ENCODE measurements around the gene UCN2.
"Not testable (repeated sequence)": the region's sequence is repeated elsewhere in the genome, so short reads cannot be mapped to it uniquely, and the experiment has no call there.

The UCN2 gene

DNA sequence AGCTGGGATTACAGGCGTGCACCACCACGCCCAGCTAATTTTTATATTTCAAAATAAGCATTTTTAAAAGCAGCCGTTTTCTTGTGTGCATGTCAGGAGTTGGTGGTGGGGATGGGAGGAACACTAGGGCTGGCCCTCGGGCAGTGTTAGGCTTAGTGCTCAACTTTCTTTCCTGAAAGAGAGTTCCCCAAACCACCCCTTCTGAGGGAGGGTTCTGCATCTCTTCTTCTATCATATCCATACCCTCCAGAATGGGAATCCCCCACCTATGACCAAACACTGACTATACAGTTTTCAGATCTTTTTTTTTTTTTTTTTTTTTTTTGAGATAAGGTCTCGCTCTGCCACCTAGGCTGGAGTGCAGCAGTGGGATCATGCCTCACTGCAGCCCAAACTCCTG is 19.4 kb downstream of the UCN2 start:
- in situ Hi-C loops (cut with HindIII; ENCODE audit: low sequenced_read_pairs): no loop called here

DNA sequence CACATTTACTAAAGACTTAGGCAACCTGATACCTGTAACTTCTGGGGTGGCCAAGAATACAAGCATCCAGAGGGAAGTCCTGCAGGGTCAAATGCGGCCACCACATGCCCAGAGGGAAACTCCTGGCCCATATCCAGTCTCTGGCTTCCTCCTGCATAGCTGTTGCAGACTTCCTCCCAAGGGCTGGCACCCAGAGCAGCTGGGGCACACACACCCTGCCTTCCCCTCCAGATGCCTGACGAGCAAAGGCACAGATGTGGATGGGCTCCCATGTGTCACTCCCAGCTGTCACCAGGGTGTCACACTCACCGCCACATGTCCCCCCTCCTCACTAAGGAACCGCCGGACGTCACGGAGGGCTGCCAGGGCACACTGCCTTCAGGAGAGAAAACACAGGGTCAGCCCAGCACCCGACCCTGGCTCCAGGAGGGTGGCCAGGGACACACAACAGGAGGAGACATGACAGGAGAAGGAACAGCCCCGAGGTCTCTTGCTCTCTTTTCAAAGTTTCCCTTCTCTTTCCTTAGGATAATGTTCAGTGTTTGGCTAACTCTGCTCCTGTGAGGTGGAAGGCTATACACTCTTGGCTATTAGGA is 20.2 kb downstream of the UCN2 start:
- in situ Hi-C loops (cut with HindIII; ENCODE audit: low sequenced_read_pairs): no loop called here

DNA sequence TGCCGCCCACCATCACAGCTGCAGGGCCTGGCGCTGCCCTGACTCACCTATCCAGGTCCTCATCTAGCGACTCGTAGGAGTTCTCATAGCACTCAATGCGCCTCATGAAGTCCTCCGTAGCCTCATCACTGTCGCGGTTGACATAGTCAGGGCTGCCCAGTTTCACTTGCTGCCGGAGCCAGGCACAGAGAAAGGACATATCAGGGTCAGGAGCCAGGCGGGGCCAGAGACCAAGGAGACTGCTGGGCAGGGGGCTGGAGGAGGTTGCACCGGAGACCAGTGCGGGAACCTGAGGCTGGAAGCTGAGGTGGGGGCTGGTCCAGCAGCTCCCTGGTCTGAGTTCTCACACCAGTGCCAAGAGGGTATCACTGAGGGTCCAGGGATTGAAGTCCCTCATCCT is 25.1 kb downstream of the UCN2 start:
- in situ Hi-C loops (cut with HindIII; ENCODE audit: low sequenced_read_pairs): no loop called here

DNA sequence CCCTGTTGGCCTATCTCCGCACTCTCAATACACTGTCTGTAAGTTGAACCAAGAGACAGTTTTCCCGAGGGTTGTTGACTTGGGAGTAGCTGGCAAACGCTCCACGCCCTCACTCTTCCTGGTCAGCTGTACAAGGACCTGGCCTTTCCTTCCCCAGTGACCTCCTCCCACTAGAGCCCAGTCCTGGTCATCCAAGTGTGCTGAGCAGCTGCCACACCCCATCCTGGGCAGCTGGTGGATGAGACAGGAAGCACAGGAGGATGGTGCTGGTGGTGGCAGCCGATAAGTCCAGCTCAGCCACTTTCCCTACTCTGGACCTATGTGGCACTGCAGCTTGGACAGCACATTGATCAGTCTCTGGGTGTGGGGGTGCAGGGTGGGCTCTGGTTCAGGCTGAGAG is 26.8 kb downstream of the UCN2 start:
- in situ Hi-C loops (cut with HindIII; ENCODE audit: low sequenced_read_pairs): no loop called here

DNA sequence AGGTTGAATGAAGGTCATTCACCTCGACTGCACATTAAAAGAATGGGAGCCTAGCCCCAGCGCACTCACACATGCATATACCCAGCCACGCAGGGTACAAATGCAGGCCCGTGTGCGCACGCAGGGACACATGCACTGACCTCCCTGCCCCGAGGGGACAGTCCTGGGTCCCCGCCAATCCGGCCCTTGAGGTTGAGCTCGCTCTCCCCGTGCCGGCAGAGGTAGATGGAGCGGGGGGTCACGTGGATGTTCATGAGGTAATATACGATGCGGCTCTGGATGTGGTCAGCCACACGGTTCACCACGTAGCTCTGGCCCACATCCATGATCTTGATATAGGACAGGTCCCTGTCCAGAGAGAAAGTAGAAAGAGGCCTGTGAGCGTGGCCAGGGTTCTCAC is 27.5 kb downstream of the UCN2 start:
- in situ Hi-C loops (cut with HindIII; ENCODE audit: low sequenced_read_pairs): no loop called here

- in situ Hi-C loops (cut with HindIII; ENCODE audit: low sequenced_read_pairs): no loop called here
Measured at GRCh38 chr3:48535578-48535977, 28.0 kb downstream of the UCN2 start.

DNA sequence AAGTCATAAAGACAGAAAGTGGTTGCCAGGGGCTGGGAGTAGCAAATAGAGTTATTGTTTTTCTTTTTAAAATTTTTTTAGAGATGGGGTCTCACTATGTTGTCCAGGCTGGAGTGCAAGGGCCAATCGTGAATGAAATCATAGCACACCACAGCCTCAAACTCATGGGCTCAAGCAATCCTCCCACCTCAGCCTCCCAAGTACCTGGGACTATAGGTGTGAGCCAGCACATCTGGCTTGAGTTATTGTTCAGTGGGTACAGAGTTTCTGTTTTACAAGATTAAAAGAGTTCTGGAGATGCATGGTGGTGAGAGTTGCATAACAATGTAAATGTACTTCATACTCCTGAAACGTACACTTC is 30.6 kb downstream of the UCN2 start:
- in situ Hi-C loops (cut with HindIII; ENCODE audit: low sequenced_read_pairs): no loop called here

DNA sequence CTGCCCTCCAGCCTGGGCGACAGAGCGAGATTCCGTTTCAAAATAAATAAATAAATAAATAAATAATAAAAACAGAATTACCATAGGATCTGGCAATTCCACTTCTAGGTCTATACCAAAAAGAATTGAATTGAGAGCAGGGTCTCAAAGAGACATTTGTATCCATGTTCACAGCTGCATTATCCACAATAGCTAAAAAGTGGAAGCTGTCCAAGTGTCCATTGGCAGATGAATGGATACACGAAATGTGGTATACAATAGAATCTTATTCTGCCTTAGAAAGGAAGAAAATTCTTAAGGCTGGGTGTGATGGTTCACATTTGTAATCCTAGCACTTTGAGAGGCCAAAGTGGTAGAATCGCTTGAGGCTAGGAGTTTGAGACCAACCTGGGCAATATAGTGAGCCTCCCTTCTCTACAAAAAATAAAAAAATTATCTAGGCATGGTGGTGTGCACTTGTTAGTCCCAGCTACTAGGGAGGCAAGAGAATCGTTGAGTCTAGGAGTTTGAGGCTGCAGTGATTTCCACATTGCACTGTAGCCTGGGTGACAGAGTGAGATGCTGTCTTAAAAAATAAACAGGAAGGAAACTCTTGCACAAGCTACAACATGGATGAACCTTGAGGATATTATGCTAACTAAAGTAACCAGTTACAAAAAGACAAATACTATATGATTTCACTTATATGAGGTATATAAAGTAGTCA is 31.2 kb downstream of the UCN2 start:
- in situ Hi-C loops (cut with HindIII; ENCODE audit: low sequenced_read_pairs): no loop called here

DNA sequence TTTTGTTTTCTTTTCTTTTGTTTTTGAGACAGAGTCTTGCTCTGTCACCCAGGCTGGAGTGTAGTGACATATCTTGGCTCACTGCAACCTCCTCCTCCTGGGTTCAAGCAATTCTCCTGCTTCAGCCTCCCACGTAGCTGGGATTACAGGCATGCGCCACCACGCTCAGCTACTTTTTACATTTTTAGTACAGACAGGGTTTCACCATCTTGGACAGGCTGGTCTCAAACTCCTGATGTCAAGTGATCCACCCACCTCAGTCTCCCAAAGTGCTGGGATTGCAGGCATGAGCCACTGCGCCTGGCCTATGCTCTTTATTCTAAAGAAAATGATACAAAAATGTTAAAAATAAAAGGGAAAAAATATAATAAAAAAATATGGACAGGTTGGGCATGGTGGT is 32.9 kb downstream of the UCN2 start:
- in situ Hi-C loops (cut with HindIII; ENCODE audit: low sequenced_read_pairs): not testable (repeated sequence)

- in situ Hi-C loops (cut with HindIII; ENCODE audit: low sequenced_read_pairs): no loop called here
Measured at GRCh38 chr3:48528754-48529153, 34.8 kb downstream of the UCN2 start.

DNA sequence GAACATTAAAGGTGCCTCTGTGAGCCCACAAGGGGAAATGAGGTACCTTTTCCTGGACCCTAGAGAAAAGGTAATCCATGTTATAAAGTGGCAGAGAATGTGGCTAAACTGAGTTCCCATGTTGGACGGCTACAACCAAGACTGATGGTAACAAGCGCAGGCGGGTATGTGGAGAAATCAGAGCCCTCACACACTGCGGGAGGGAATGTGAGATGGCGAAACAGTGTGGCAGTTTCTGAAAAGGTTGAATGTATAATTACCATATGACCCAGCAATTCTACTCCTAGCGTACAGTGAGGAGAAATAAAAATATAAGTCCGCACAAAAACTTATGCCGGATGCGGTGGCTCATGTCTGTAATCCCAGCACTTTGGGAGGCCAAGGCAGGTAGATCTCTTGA is 35.5 kb downstream of the UCN2 start:
- in situ Hi-C loops (cut with HindIII; ENCODE audit: low sequenced_read_pairs): no loop called here

DNA sequence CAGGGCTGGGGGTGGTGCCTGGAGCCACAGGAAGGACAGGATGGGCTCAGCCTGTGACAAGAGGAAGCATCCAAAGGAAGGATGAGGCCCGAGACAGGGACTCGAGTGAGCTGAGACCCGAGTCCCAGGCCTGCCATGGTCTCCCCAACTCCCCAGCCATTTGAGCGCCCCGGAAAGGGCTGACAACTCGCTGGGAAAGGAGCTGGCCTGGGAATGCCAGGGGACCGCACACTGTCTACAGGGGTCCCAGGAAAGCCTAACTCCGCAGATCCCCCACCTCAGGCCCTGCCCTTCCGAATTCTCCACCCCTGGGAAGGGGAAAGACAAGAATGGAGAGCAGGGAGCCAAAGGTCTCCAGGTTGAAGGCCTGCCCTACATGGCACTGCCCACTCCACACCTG is 38.6 kb downstream of the UCN2 start:
- in situ Hi-C loops (cut with HindIII; ENCODE audit: low sequenced_read_pairs): loop anchor here (5.0 kb wide), 1 partner anchor 68 kb away; no protein-coding TSS in a partner anchor

DNA sequence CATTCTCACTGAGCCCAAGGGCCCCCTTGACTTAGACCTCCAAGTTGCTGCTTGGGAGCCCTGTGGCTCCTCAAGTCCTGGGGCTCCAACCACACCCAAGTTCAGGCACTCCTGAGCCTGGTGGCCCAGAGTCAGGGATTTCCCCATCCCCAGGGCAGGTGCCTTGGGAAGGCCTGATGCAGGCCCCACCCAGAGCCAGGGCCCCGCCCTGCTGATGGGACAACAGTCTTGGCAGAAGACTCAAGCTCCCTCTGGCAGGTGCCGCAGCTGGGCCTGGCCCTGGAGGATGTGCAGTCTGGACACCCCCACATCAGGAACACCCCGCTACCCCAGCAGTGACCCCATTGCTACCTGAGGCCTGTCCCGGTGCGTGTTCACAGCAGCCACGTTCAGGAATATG is 41.9 kb downstream of the UCN2 start:
- in situ Hi-C loops (cut with HindIII; ENCODE audit: low sequenced_read_pairs): loop anchor here (5.0 kb wide), 1 partner anchor 64 kb away; no protein-coding TSS in a partner anchor

DNA sequence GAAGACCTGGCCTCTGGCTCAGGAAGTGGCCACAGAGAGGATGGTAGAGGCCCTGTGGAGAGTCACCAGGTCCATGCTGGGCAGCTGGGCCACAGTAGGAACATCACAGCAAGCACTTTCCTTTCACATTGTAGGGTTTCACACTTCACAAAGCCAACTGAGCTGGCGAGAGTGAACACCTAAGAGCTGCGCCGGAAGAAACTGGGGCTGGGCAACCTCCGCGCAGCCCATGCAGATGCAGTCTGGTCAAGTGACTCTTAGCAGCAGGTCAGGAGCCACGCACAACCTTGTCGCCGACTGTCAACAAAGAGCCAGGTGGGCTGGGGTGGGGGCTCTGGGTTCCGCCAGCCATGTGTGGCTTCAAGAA is 44.3 kb downstream of the UCN2 start:
- in situ Hi-C loops (cut with HindIII; ENCODE audit: low sequenced_read_pairs): no loop called here

DNA sequence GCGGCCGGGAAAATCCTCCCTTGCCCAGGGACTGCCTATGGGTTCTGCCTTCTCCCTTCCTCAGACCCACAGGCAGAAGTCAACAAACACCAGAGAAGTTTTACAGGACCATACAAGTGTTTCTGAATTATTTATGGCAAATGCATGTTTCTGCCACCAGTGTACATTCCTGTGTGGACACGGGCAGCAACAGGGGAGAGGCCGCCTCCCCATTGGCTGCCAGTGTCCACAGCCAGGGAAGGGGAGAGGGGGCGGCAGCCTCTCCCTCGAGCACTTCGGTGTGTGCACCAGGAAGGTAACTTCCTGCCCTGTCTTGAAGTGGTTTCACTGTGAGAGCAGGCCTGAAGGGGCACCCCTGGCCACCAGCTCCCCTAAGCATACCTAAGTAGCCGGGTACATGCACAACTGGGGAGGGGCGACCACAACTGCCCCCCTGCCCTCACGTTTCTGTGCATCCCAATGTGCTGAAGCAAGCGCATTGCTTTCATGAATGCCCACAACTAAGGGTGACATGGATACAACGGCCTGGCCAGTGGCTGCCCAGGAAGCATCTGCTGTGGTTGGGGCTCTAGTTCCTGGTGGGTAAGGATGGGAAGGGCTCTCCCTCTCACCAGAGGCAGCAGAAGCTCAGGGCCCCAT is 44.8 kb downstream of the UCN2 start:
- in situ Hi-C loops (cut with HindIII; ENCODE audit: low sequenced_read_pairs): no loop called here

GRCh38 chr3:48518069-48518468 is 45.5 kb downstream of the UCN2 start:
- in situ Hi-C loops (cut with HindIII; ENCODE audit: low sequenced_read_pairs): no loop called here

DNA sequence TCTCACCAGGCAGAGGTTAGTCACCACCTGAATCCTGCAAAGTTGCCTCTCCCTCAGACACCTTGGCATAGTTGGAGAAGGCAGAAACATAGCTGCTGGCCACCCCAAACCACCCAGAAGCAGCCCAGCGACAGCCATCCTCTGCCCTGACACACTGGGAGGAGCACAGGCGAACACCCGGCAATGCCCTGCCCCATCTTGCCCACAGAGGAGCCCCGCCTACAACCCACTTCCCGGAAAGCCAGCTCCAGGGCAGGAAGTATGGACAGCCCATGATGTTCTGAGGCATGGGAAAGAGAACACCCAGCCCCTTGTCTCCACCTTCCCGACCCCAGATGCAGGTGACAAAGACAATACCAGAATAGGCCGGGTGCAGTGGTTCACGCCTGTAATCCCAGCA is 47.0 kb downstream of the UCN2 start:
- in situ Hi-C loops (cut with HindIII; ENCODE audit: low sequenced_read_pairs): no loop called here

- in situ Hi-C loops (cut with HindIII; ENCODE audit: low sequenced_read_pairs): no loop called here
Measured at GRCh38 chr3:48514431-48515227, 49.0 kb downstream of the UCN2 start.
